Cardiac muscle cell (in vitro differentiated cells and primary cell): Measurements from ENCODE around the gene ARHGEF25. TPM values are rescaled to one million over a fixed set of nuclear protein-coding genes. Genes with fewer than 3 reads are reported as not detected.

Source experiments
- DNase-seq, 2 donors: peaks; one replicate each; pipeline versions ENCODE4 v3.0.0 to v3.0.0-alpha.2; 2010 to 2017; ENCODE audit warnings: low read depth in 1 of 2, low spot score in 1 of 2
- H3K27ac ChIP-seq: fragments of 200-600 bp; sonication (generic); 2 replicates; pipeline ENCODE4 v1.5.1; 2016
- H3K27me3 ChIP-seq: fragments of 200-600 bp; sonication (generic); 2 replicates; pipeline ENCODE4 v1.6.0; 2016; ENCODE audit warnings: control low read depth
- H3K36me3 ChIP-seq: fragments of 200-600 bp; sonication (generic); 2 replicates; pipeline ENCODE4 v1.5.1; 2016; ENCODE audit warnings: control low read depth
- H3K4me1 ChIP-seq: fragments of 200-600 bp; sonication (generic); 2 replicates; pipeline ENCODE4 v1.8.1; 2017; ENCODE audit warnings: low read depth, mild to moderate bottlenecking, mixed run types
- H3K4me3 ChIP-seq: fragments of 200-600 bp; sonication (generic); 2 replicates; pipeline ENCODE4 v1.5.1; 2016; ENCODE audit warnings: mild to moderate bottlenecking
- H3K9me3 ChIP-seq: fragments of 200-600 bp; sonication (generic); 2 replicates; pipeline ENCODE4 v1.5.1; 2017; ENCODE audit warnings: low read depth, mild to moderate bottlenecking, control low read depth
- polyA plus RNA-seq: library from polyadenylated mRNA; unstranded; fragments of >200 nt; fragmentation: Nextera tagmentation; extraction: Ambion mirVana; gene quantifications from 2 replicates; pipeline ENCODE4 v1.2.1, GENCODE V29; 2016
- total RNA-seq: library from RNA; depleted of rRNA; stranded (reverse); fragments of >200 nt; gene quantifications from 2 replicates; pipeline ENCODE4 v1.2.3, GENCODE V29; 2016
- TF ChIP-seq, protein P1 (sequence below): IDR thresholded peaks from 2 replicates; pipeline ENCODE4 v1.5.1; 2012; ENCODE audit warnings: low read depth, mild to moderate bottlenecking, low read length

ARHGEF25 gene
- total and polyA plus RNA-seq, 2 experiments from 2014 or later, result 2.0 to 38.6 TPM

DNA sequence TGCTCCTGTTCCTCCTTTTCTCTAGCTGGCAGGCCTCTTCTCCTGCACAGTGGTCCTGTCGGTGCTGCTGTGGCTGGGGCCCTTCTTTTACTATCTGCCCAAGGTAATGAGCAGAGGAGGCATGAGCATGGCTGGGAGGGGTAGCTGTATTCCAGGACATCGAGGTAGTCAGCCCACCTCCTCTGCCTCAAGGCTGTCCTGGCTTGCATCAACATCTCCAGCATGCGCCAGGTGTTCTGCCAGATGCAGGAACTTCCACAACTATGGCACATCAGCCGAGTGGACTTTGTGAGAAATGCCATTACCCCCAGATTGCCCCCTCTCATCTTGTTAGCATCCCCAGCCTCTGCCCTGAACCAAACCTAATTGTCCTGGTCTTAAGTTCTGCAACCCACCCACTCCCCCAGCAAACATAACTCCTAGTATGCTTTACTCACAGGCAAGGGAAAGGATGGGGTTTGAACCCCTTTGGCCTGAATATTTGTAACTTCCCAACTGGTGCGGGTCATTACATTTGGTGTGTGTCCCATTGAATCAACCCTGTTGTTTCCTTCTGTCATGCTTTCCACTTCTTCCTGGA, 12.7 kb downstream of the ARHGEF25 start:
- Histone ChIP-seq H3K9me3 (no peaks in the 10 kb centered on the region), H3K4me3 (no peak overlapping the region), H3K36me3 (no peaks in the 10 kb centered on the region), H3K27me3 (peaks cover 100% of the 10 kb centered on the region), H3K4me1 (peaks cover 5% of the 10 kb centered on the region), H3K27ac (no peak overlapping the region)
- no peak for DNase-seq
- TF ChIP-seq, protein P1, sequence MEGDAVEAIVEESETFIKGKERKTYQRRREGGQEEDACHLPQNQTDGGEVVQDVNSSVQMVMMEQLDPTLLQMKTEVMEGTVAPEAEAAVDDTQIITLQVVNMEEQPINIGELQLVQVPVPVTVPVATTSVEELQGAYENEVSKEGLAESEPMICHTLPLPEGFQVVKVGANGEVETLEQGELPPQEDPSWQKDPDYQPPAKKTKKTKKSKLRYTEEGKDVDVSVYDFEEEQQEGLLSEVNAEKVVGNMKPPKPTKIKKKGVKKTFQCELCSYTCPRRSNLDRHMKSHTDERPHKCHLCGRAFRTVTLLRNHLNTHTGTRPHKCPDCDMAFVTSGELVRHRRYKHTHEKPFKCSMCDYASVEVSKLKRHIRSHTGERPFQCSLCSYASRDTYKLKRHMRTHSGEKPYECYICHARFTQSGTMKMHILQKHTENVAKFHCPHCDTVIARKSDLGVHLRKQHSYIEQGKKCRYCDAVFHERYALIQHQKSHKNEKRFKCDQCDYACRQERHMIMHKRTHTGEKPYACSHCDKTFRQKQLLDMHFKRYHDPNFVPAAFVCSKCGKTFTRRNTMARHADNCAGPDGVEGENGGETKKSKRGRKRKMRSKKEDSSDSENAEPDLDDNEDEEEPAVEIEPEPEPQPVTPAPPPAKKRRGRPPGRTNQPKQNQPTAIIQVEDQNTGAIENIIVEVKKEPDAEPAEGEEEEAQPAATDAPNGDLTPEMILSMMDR, result no peak

- Histone ChIP-seq H3K9me3 (no peaks in the 10 kb centered on the region), H3K27me3 (peaks cover 100% of the 10 kb centered on the region), H3K27ac (no peak overlapping the region), H3K36me3 (no peaks in the 10 kb centered on the region), H3K4me1 (peaks cover 5% of the 10 kb centered on the region), H3K4me3 (no peak overlapping the region)
- TF ChIP-seq, protein P1, result no peak
- no peak for DNase-seq
These were observed 13.4 kb downstream of the ARHGEF25 start for GRCh38 chr12:57624441-57625220.

DNA sequence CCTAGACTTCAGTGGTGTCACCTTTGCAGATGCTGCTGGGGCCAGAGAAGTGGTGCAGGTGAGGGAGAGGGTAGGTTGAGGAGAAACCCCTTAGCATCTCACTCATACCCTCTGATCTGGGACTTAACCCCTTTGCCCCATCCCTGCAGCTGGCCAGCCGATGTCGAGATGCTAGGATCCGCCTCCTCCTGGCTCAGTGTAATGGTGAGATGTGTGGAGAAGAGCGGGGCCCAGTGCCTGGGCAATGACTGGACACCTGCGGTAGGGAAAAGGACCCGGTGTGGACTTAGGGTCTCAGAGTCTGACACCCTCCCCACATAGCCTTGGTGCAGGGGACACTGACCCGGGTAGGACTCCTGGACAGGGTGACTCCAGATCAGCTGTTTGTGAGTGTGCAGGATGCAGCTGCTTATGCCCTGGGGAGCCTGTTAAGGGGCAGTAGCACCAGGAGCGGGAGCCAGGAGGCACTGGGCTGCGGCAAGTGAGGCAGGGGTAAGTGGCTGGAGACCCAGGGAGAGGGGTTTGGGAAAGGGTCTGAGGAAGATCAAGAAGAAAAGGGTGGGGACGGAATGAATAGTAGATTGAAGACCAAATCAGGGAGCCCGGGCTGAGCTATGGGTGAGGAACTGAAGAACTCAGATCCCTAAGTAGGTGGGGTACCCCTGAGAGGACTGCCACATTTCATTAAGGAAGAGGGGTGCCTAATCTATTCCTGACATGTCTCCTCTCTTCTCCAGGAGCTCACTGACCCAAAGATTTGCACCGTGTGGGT, 14.2 kb downstream of the ARHGEF25 start:
- Histone ChIP-seq H3K4me1 (peaks cover 5% of the 10 kb centered on the region), H3K9me3 (no peaks in the 10 kb centered on the region), H3K27ac (no peak overlapping the region), H3K27me3 (peaks cover 100% of the 10 kb centered on the region), H3K36me3 (no peaks in the 10 kb centered on the region), H3K4me3 (no peak overlapping the region)
- TF ChIP-seq, protein P1, result no peak
- no peak for DNase-seq

GRCh38 chr12:57626111-57626920, 15.1 kb downstream of the ARHGEF25 start:
- no peak for DNase-seq
- H3K9me3 ChIP-seq, result no peaks in the 10 kb centered on the region
- H3K27me3 ChIP-seq, result peaks cover 100% of the 10 kb centered on the region
- peaks cover 3% of the 10 kb centered on the region for H3K4me1 ChIP-seq
- no peak overlapping the region for H3K27ac ChIP-seq
- TF ChIP-seq, protein P1, result no peak
- H3K4me3 ChIP-seq, result no peak overlapping the region
- H3K36me3 ChIP-seq, result no peaks in the 10 kb centered on the region

DNA sequence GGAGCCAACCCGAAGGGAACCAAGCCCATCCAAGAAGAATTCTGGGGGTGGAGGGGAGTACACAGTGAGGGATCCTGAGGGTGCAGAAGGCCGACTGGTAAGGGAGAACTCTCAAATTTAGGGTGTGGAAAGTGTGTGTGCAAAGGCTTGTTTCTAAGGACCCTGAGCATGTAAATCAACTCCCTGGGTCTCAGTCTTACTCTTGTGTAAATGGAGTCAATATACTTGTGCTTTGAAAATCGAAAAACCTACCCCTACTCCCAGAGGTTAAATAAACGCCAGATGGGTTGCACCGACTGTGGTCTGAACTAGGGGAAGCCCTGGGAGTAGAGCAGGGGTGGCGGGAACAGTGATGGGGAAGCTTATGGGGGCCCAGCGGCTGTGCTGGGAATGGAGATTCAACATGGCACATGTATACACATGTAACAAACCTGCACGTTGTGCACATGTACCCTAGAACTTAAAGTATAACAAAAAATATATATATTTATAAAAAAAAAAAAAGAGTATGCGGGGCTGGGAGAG, 15.7 kb downstream of the ARHGEF25 start:
- TF ChIP-seq, protein P1, result no peak
- Histone ChIP-seq H3K4me3 (no peak overlapping the region), H3K4me1 (no peaks in the 10 kb centered on the region), H3K27ac (no peak overlapping the region), H3K36me3 (no peaks in the 10 kb centered on the region), H3K27me3 (peaks cover 100% of the 10 kb centered on the region), H3K9me3 (no peaks in the 10 kb centered on the region)
- no peak for DNase-seq
